ENCODE data around the gene MAG. TPM values are rescaled to one million over a fixed set of nuclear protein-coding genes. Genes with fewer than 3 reads are reported as not detected.

MAG gene
- total RNA-seq, 1 donor, result not detected

DNA sequence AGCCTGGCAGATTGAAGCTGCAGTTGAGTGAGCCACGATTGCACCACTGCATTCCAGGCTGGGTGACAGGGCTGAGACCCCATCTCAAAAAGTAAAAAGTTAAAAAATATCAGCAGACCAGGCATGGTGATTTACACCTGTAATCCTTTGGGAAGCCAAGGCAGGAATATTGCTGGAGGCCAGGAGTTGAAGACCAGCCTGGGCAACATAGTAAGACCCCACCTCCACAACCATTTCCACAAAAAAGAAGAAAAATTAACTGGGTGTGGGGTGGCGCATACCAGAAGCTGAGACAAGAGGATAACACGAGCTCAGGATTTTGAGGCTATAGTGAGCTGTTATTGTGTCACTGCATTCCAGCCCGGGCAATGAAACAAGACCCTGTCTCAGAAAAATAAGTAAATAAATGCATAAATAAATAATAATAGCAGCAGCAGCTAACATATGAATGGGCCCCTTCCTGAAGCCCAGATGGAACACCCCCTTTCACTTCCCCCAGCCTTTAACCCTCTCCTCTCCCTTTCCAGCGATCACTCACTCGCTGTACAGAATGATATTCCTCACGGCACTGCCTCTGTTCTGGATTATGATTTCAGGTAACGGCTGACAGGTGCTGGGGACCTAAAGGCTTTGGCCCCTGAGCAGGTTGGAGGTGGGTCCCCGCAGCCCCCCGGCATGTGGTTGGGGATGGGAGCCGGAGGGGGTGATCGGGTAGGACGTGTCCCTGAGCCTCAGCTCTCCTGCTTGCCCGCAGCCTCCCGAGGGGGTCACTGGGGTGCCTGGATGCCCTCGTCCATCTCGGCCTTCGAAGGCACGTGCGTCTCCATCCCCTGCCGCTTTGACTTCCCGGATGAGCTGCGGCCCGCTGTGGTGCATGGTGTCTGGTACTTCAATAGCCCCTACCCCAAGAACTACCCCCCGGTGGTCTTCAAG lies 3.2 kb downstream of the MAG start:
- no peak for DNase-seq (ENCODE audit: low read depth)
- TF ChIP-seq, protein P1, sequence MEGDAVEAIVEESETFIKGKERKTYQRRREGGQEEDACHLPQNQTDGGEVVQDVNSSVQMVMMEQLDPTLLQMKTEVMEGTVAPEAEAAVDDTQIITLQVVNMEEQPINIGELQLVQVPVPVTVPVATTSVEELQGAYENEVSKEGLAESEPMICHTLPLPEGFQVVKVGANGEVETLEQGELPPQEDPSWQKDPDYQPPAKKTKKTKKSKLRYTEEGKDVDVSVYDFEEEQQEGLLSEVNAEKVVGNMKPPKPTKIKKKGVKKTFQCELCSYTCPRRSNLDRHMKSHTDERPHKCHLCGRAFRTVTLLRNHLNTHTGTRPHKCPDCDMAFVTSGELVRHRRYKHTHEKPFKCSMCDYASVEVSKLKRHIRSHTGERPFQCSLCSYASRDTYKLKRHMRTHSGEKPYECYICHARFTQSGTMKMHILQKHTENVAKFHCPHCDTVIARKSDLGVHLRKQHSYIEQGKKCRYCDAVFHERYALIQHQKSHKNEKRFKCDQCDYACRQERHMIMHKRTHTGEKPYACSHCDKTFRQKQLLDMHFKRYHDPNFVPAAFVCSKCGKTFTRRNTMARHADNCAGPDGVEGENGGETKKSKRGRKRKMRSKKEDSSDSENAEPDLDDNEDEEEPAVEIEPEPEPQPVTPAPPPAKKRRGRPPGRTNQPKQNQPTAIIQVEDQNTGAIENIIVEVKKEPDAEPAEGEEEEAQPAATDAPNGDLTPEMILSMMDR (IDR thresholded peaks at IDR 0.05; ENCODE audit: insufficient read depth, low read depth, low read length), result no peak
- no peak overlapping the region for H3K4me3 ChIP-seq (ENCODE audit: low read depth, low read length)

DNA sequence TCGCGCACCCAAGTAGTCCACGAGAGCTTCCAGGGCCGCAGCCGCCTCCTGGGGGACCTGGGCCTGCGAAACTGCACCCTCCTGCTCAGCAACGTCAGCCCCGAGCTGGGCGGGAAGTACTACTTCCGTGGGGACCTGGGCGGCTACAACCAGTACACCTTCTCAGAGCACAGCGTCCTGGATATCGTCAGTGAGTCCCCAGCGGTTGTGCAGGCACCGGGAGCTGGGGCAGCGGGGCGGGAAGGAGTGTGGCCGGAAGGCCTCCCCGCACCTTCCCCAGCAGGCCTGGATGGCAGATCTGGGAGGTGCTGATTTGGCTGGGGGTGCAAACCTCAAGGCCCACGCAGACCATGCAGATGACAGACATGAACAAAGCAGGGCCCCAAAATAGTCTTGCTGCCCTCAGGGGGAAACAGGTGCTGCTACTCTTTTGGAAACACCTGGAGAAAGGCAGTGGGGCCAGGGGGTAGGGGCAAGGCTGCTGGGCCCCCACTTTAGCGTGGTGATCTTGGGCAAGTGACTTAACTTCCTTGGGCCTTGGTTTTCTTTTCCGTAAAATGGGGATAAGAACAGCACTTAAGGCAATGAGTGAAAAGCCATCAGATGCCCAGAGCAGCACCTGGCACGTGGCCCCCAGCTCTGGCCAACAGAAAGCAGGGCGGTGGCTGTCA lies 4.0 kb downstream of the MAG start:
- H3K4me3 ChIP-seq (ENCODE audit: low read depth, low read length), result no peak overlapping the region
- TF ChIP-seq, protein P1 (IDR thresholded peaks at IDR 0.05; ENCODE audit: insufficient read depth, low read depth, low read length), result no peak
- no peak for DNase-seq (ENCODE audit: low read depth)

DNA sequence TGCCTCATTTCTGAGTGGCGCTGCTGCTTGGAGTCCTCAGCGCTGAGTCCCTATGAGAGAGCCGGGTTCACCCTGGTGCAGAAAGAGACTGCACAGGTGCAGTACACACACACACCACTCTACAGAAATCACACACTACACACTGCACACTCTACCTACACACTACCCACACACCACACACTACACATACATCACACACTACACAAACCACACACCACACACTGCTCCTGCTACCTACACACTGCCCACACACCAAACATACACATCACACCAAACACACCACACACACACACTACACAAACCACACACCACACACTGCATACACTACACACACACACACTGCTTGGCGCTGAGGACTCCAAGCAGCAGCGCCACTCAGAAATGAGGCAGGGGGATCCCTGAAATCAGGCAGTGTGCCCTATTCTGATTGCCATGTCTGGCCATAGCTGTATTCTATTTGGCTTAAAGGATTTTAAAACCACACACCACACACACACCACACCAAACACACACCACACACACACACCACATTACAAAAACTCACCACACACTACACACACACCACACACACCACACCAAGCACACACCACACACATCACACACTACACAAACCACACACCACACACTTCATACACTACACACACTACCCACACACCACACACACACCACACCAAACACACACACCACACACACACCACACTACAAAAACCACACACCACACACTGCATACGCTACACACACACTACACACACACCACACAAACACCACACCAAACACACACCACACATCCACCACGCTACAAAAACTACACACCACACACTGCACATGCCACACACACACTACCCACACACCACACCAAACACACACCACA lies 4.9 kb downstream of the MAG start:
- no peak for DNase-seq (ENCODE audit: low read depth)
- no peak overlapping the region for H3K4me3 ChIP-seq (ENCODE audit: low read depth, low read length)
- TF ChIP-seq, protein P1 (IDR thresholded peaks at IDR 0.05; ENCODE audit: insufficient read depth, low read depth, low read length), result no peak

DNA sequence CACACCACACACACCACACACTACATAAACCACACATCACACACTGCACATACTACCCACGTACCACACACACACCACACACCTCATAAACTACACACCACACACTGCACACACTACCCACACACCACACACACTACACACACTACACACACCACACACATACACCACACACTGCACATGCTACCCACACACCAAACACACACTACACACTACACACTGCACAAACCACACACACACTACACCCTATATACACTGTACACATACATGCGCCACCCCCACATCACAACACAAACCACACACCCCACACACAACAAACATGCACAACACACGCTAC lies 5.5 kb downstream of the MAG start:
- TF ChIP-seq, protein P1 (IDR thresholded peaks at IDR 0.05; ENCODE audit: insufficient read depth, low read depth, low read length), result no peak
- no peak for DNase-seq (ENCODE audit: low read depth)
- H3K4me3 ChIP-seq (ENCODE audit: low read depth, low read length), result no peak overlapping the region

DNA sequence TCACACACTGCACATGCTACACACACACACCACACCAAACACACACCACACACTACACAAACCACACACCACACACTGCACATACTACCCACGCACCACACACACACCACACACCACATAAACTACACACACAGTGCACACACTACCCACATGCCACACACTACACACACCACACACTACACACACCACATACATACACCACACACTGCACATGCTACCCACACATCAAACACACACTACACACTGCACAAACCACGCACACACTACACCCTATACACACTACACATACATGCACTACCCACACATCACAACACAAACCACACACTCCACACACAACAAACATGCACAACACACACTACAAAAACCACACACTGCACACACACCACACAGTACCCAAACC lies 6.0 kb downstream of the MAG start:
- TF ChIP-seq, protein P1 (IDR thresholded peaks at IDR 0.05; ENCODE audit: insufficient read depth, low read depth, low read length), result no peak
- H3K4me3 ChIP-seq (ENCODE audit: low read depth, low read length), result no peak overlapping the region
- DNase-seq (ENCODE audit: low read depth), result no peak

DNA sequence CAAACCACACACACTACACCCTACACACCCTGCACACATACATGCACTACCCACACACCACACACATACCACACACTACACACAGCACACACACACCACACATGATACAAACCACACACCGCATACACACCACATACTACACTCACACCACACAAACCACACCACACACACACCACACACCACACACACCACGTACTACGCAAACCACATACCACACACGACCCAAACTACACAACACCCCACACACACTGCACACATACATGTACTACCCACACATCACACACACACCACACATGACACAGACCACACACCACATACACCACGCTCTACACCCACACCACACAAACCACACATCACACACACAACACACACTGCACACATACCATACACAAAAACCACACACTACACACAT lies 6.6 kb downstream of the MAG start:
- TF ChIP-seq, protein P1 (IDR thresholded peaks at IDR 0.05; ENCODE audit: insufficient read depth, low read depth, low read length), result no peak
- no peak overlapping the region for H3K4me3 ChIP-seq (ENCODE audit: low read depth, low read length)
- DNase-seq (ENCODE audit: low read depth), result no peak

All from fibroblast of villous mesenchyme (primary cell).